ENCODE results near the gene DDIT3.

GRCh38 chr12:57500213-57500612 is 20.1 kb downstream of the DDIT3 start:
- no peak for TF ChIP-seq POLR2AphosphoS5 (IDR thresholded peaks at IDR 0.05; ENCODE audit: low read depth, low read length)
- no peak for TF ChIP-seq POLR2A (IDR thresholded peaks at IDR 0.05; ENCODE audit: low read depth, low read length)
- no peak for TF ChIP-seq TAF1 (IDR thresholded peaks at IDR 0.05; ENCODE audit: borderline replicate concordance, low read depth, low read length)

Data from GM12892 (cell line).